Measurements from ENCODE around the gene TFAP2A.

DNA sequence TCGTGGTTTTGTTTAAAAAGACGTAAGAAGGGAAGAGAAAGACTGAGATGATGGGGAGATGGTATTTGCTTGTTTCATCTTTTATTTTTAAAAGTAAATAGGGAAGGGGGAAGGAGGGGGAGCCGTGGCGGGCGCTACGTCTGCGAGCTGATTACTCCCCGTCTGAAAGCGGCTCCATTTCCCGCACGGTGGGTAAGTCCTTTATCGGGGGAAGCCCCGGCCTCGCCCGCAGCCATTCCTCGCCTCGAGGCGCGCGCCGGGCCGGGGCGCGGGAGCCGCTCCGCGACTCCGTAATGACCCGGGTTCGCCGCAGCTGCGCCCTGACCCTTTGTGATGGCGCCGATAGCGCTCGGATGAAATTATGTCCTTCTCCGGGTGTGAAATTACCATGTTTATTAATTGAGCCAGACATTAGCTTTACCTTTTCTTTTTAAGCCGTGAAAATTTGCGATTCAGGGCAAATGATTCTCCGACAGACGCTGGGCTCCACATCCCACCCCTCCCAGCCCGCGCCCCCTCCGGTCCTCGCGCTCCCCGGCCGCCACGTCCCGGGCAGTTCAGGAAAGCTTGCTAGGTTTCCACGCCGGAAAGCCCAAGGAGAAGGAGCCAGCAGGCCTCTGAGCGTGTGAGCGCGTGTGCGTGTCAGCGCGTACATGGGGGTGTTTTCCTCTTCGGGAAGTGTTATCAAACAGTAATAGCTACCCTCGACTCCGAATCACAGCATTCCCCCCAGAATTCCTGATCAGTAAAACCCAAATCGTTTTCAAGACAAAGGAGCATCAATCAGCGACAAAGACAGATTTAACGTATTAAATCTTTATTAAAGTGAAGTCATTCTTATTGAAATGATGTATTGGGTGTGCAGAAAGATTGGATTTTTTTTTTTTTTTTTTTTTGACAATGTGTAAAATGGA lies 30.0 kb downstream of the TFAP2A start:
- TF ChIP-seq, protein P1, sequence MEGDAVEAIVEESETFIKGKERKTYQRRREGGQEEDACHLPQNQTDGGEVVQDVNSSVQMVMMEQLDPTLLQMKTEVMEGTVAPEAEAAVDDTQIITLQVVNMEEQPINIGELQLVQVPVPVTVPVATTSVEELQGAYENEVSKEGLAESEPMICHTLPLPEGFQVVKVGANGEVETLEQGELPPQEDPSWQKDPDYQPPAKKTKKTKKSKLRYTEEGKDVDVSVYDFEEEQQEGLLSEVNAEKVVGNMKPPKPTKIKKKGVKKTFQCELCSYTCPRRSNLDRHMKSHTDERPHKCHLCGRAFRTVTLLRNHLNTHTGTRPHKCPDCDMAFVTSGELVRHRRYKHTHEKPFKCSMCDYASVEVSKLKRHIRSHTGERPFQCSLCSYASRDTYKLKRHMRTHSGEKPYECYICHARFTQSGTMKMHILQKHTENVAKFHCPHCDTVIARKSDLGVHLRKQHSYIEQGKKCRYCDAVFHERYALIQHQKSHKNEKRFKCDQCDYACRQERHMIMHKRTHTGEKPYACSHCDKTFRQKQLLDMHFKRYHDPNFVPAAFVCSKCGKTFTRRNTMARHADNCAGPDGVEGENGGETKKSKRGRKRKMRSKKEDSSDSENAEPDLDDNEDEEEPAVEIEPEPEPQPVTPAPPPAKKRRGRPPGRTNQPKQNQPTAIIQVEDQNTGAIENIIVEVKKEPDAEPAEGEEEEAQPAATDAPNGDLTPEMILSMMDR (IDR thresholded peaks at IDR 0.05): no peak
- no peak for TF ChIP-seq POLR2A (IDR thresholded peaks at IDR 0.05)
